GM12865 (cell line): ENCODE measurements around the gene CNTNAP2.

Experiments
- DNase-seq: peaks from one replicate; pipeline ENCODE4 v3.0.0; 2010; ENCODE audit warnings: low read depth
- H3K4me3 ChIP-seq: 2 replicates; pipeline ENCODE4 v1.5.1; 2011; ENCODE audit warnings: mild to moderate bottlenecking, low read depth, low read length, control low read depth
- TF ChIP-seq, protein P1 (sequence below): IDR thresholded peaks from 2 replicates; pipeline ENCODE4 v1.5.1; 2011; ENCODE audit warnings: low read length, control low read depth, low read depth, inconsistent platforms; ENCODE audit not compliant: insufficient read depth; ENCODE audit errors: missing control alignments

The CNTNAP2 gene

DNA sequence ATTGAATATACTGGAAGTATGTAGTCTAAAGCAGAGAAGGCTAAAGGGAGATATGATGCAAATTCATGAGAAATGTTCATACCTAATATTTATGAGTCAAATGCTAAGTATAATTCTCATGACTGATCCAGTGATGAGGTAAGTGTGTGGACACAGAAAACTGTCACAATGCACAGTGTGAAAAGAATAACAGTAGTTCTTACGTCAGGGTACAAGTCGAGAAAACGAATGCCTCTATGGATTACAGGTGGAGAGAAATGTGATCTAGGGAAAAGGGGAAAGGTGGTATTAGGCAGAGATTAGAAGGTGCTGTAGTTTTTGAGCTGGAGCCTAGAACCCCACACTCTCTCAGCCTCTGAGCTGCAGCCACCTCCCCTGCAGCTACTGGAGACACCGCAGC lies 542.0 kb downstream of the CNTNAP2 start:
- H3K4me3 ChIP-seq = no peak overlapping the region
- DNase-seq = no peak
- TF ChIP-seq, protein P1, sequence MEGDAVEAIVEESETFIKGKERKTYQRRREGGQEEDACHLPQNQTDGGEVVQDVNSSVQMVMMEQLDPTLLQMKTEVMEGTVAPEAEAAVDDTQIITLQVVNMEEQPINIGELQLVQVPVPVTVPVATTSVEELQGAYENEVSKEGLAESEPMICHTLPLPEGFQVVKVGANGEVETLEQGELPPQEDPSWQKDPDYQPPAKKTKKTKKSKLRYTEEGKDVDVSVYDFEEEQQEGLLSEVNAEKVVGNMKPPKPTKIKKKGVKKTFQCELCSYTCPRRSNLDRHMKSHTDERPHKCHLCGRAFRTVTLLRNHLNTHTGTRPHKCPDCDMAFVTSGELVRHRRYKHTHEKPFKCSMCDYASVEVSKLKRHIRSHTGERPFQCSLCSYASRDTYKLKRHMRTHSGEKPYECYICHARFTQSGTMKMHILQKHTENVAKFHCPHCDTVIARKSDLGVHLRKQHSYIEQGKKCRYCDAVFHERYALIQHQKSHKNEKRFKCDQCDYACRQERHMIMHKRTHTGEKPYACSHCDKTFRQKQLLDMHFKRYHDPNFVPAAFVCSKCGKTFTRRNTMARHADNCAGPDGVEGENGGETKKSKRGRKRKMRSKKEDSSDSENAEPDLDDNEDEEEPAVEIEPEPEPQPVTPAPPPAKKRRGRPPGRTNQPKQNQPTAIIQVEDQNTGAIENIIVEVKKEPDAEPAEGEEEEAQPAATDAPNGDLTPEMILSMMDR = no peak

DNA sequence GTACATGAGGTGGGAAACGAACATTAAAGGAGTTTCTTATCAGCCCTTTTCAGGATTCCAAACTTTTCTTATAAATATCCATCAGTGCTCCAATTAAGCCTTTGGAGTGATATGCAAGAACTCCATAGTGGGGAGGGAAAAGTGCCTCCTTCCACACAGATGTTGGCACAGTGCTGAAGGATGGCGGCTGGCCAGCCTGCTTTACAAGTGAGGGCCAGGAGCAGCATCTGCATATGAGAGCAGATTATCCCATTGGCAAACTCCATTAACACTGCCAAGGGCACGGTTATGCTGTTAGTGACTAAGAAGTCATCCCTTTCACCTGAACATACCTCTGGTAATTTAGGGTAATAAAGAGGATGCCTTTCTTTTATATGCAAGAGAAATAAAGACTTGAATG lies 543.1 kb downstream of the CNTNAP2 start:
- no peak overlapping the region for H3K4me3 ChIP-seq
- TF ChIP-seq, protein P1 = no peak
- no peak for DNase-seq

DNA sequence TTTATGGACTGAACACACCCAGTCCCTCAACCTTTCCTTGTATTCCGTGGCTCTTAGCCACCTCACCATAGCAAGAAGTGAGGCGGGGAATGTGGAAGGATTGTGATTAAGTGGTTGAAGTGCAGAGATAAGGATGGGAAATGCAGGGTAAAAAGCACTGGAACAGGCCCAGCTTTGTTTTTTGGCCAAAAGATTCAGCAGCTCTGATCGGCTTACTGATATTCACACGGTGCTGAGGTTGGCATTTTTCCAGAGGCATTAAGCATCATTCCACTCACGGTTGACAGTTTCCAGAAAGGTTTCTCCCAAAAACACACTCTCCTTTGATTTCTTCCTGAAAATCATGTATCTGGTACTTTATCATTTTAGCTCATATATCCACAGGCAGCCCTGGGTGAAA lies 544.2 kb downstream of the CNTNAP2 start:
- DNase-seq = no peak
- TF ChIP-seq, protein P1 = no peak
- no peak overlapping the region for H3K4me3 ChIP-seq

DNA sequence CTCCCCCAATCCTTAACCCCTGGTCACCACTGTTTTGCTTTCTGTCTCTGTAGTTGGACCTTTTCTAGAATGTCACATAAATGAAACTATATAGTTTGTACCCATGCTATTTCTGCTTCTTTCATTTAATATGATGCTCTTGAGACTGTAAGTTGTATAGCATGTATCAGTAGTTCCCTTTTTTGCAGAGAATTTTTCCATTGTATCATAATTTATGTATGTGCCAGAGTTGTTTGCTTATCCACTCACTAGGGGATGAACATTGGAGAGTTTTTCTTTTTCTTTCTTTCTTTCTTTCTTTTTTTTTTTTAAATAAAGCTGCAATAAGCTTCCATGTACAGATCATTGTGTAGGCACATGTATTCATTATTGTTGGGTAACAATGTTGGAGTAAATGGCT lies 544.8 kb downstream of the CNTNAP2 start:
- DNase-seq = no peak
- H3K4me3 ChIP-seq = no peak overlapping the region
- TF ChIP-seq, protein P1 = no peak

DNA sequence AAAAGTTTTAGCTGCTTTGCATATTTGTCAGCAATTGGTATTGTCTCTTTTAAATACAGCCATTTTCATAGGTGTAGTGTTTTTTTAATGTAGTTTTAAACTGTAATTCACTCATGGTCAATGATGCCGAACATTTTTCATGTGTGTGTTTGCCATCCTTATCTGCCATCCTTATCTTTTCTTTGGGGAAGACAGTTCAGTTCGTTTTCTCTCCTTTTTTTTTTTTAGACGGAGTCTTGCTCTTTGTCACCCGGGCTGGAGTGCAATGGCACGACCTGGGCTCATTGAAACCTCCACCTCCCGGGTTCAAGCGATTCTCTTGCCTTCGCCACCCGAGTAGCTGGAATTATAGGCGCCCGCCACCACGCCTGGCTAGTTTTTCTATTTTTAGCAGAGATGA lies 545.3 kb downstream of the CNTNAP2 start:
- DNase-seq = no peak
- TF ChIP-seq, protein P1 = no peak
- no peak overlapping the region for H3K4me3 ChIP-seq

DNA sequence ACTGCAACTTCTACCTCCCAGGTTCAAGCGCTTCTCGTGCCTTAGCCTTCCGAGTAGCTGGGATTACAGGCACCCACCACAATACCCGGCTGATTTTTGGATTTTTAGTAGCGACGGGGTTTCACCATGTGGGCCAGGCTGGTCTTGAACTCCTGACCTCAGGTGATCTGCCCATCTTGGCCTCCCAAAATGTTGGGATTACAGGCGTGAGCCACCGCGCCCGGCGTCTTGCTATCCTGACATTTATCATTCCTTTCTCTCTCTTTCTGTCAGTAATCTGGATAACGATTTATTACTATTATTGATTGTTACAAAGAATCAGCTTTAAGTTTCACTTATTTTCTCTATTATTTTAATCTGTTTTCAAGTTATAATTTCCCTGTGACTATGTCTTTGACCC lies 548.4 kb downstream of the CNTNAP2 start:
- H3K4me3 ChIP-seq = no peak overlapping the region
- no peak for DNase-seq
- TF ChIP-seq, protein P1 = no peak

DNA sequence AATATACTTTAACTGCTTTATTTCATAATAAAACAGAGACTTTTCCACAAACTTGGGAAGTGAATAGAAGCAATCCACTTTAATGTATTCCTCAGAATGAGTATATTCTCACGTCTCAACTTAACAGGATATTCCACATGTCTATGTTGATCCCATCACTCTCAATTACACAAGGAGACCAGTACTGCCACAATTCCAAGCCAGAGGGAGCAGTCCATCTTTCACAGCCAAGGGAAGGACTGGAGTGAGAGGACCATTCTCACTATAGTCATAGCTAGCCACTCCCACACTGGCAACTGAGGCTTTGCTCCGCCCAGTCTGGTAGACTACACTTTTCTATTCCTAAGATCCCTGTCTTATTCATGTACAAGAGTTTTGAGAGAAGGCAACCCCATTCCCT lies 553.9 kb downstream of the CNTNAP2 start:
- DNase-seq = no peak
- no peak overlapping the region for H3K4me3 ChIP-seq
- TF ChIP-seq, protein P1 = no peak
